ENCODE measurements around the gene SEMA3D. TPM values are rescaled to one million over a fixed set of nuclear protein-coding genes. Genes with fewer than 3 reads are reported as not detected.

SEMA3D gene
- total and polyA plus RNA-seq, 2 of the 4 experiments (the other 2 are of a cell fraction), result 2.9 to 13.6 TPM

DNA sequence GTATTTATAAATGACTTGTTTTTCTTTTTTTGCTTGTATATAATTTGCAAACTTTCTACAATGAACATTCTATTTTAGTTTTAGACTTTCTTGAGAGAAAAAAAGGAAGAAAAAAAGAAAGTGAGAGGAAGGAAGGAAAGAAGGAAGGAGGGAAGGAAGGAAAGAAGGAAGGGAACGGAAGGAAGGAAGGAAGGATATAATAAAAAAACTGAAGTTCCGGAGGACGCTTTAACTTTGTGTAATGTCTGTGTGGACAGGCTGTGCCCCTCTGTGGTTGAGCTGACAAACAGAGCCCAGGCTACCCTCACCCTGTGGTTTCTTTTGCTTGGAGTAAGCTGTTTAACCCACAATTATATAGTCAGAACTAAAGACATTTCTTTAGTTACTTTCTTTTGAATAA is 108.7 kb downstream of the SEMA3D start:
- H2AFZ ChIP-seq (replicated peaks; ENCODE audit: low read length, poor library complexity), result no peak overlapping the region
- no peak overlapping the region for H4K8ac ChIP-seq (ENCODE audit: low read depth in 2 of 2, low read length in 2 of 2)
- no peaks in the 10 kb centered on the region for H4K20me1 ChIP-seq (ENCODE audit: insufficient read depth, low read length)
- H3K9me3 ChIP-seq (ENCODE audit: control insufficient read depth, insufficient read depth, low read length), result no peaks in the 10 kb centered on the region
- H4K91ac ChIP-seq (ENCODE audit: insufficient read depth, low read depth, low read length), result no peak overlapping the region
- CTCF ChIA-PET, result no interaction called here
- WGBS, 2 experiments (ENCODE audit: extremely low coverage in 2 of 2, insufficient read length in 1 of 2), result 100% methylated on average over 1 of the region's 3 CpGs
- H2AK9ac ChIP-seq (replicated peaks; ENCODE audit: low read depth, low read length, poor library complexity), result no peak overlapping the region
- H3K79me1 ChIP-seq (ENCODE audit: low read depth in 1 of 2, low read length in 2 of 2), result no peaks in the 10 kb centered on the region
- H3K4me2 ChIP-seq (ENCODE audit: low read depth, low read length), result no peak overlapping the region
- no peak overlapping the region for H2BK15ac ChIP-seq (ENCODE audit: low read depth, low read length)
- BruUV-seq (replicated peaks), result no TSS peak
- dilution Hi-C loops (cut with HindIII; ENCODE audit: low sequenced_read_pairs, unreplicated experiment), result no loop called here
- H3K4me1 ChIP-seq (ENCODE audit: control insufficient read depth, insufficient read depth, low read length), result 0 out of 2 replicates have a peak, but pooled peaks cover 2% of the 10 kb centered on the region
- in situ Hi-C loops (cut with MboI; ENCODE audit: low sequenced_read_pairs), result no loop called here
- no peak overlapping the region for H3K56ac ChIP-seq (ENCODE audit: extremely low read depth, insufficient read depth, low read length)
- DNase-seq (no peak), ATAC-seq (ENCODE audit: low read depth) (no peak)
- no peaks in the 10 kb centered on the region for H3K9me1 ChIP-seq (ENCODE audit: insufficient read depth, low read length)
- TF ChIP-seq MAZ (IDR thresholded peaks at IDR 0.05; ENCODE audit: borderline replicate concordance, low read depth, low read length) (no peak), NFE2L2 (IDR thresholded peaks at IDR 0.05; ENCODE audit: low read depth, low read length) (no peak), BHLHE40 (IDR thresholded peaks at IDR 0.05; ENCODE audit: low read depth, low read length) (no peak), RFX5 (IDR thresholded peaks at IDR 0.05; ENCODE audit: low read depth, low read length) (no peak), RAD21 (IDR thresholded peaks at IDR 0.05; ENCODE audit: low read length) (no peak), MXI1 (IDR thresholded peaks at IDR 0.05; ENCODE audit: borderline replicate concordance, low read depth, low read length) (no peak)
- TF ChIP-seq, protein P1, sequence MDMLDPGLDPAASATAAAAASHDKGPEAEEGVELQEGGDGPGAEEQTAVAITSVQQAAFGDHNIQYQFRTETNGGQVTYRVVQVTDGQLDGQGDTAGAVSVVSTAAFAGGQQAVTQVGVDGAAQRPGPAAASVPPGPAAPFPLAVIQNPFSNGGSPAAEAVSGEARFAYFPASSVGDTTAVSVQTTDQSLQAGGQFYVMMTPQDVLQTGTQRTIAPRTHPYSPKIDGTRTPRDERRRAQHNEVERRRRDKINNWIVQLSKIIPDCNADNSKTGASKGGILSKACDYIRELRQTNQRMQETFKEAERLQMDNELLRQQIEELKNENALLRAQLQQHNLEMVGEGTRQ (IDR thresholded peaks at IDR 0.05; ENCODE audit: low read depth, low read length), result no peak
- H2BK5ac ChIP-seq (ENCODE audit: low read depth, low read length, poor library complexity, severe bottlenecking), result no peak overlapping the region
- no peak overlapping the region for H3K27ac ChIP-seq (ENCODE audit: insufficient read depth, low read length)
- no peak overlapping the region for H3K9ac ChIP-seq (ENCODE audit: low read depth, low read length)
- intact Hi-C loops (cut with micrococcal nuclease), result loop anchor here (5.0 kb wide), 1 partner anchor 84 kb away; no protein-coding TSS in a partner anchor
- no peaks in the 10 kb centered on the region for H3K27me3 ChIP-seq (ENCODE audit: control insufficient read depth, insufficient read depth, low read length)
- no peaks in the 10 kb centered on the region for H3K36me3 ChIP-seq (ENCODE audit: control insufficient read depth, insufficient read depth, low read length)
- no peak overlapping the region for H3K14ac ChIP-seq (replicated peaks; ENCODE audit: low read depth, low read length)
- no peak overlapping the region for H4K5ac ChIP-seq (ENCODE audit: low read depth, low read length)
- H3K23ac ChIP-seq (ENCODE audit: low read depth, low read length), result no peak overlapping the region
- no peak overlapping the region for H2BK20ac ChIP-seq (ENCODE audit: low read depth, low read length)
- H3K18ac ChIP-seq (ENCODE audit: low read depth, low read length), result no peak overlapping the region
- H2AK5ac ChIP-seq (ENCODE audit: low read depth, low read length), result no peak overlapping the region
- no peak overlapping the region for H3K4ac ChIP-seq (ENCODE audit: low read depth, low read length)
- H2BK120ac ChIP-seq (ENCODE audit: low read depth, low read length), result no peak overlapping the region
- no peak overlapping the region for H3K4me3 ChIP-seq (ENCODE audit: insufficient read depth, low read depth, low read length)
- POLR2A ChIA-PET (ENCODE audit: unreplicated experiment), result no interaction called here
